Measurements from ENCODE around the gene AGBL4.
"Not testable (repeated sequence)": the region's sequence is repeated elsewhere in the genome, so short reads cannot be mapped to it uniquely, and the experiment has no call there.

The AGBL4 gene

GRCh38 chr1:48523558-48523957 lies 1500.2 kb downstream of the AGBL4 start:
- DNase-seq = no peak
- Histone ChIP-seq H3K18ac (ENCODE audit: low read depth in 1 of 2, low read length in 2 of 2) (no peak overlapping the region), H4K8ac (ENCODE audit: low read length) (no peak overlapping the region), H2BK5ac (ENCODE audit: low read depth, low read length, poor library complexity, severe bottlenecking) (no peak overlapping the region), H3K9me3 (ENCODE audit: control insufficient read depth, low read length) (no peaks in the 10 kb centered on the region), H2BK15ac (ENCODE audit: low read depth, poor library complexity, severe bottlenecking) (no peak overlapping the region), H3K4me3 (ENCODE audit: insufficient read depth in 1 of 2, low read depth in 1 of 2, low read length in 2 of 2) (no peak overlapping the region), H3K27ac (ENCODE audit: low read length, poor library complexity, severe bottlenecking) (no peak overlapping the region), H3K4me1 (ENCODE audit: control insufficient read depth, insufficient read depth, low read depth, low read length) (no peaks in the 10 kb centered on the region), H3K79me1 (replicated peaks; ENCODE audit: low read length, poor library complexity, severe bottlenecking) (no peaks in the 10 kb centered on the region), H3K9ac (ENCODE audit: low read length) (no peak overlapping the region), H3K36me3 (ENCODE audit: control insufficient read depth in 1 of 2, insufficient read depth in 2 of 2, low read depth in 1 of 2, low read length in 2 of 2) (no peaks in the 10 kb centered on the region), H2BK120ac (ENCODE audit: low read depth, low read length) (no peak overlapping the region), H2AK5ac (ENCODE audit: low read length, severe bottlenecking) (no peak overlapping the region), H3K27me3 (ENCODE audit: control insufficient read depth in 1 of 2, insufficient read depth in 1 of 2, low read length in 2 of 2) (peaks cover 0 to 14% of the 10 kb centered on the region in 2 experiments), H3K23ac (ENCODE audit: low read length in 2 of 2) (no peak overlapping the region), H3K4me2 (ENCODE audit: low read length, poor library complexity, severe bottlenecking) (no peak overlapping the region), H2AFZ (ENCODE audit: low read depth, low read length) (no peak overlapping the region), H3K14ac (ENCODE audit: low read length in 2 of 2) (no peak overlapping the region), H3K4ac (ENCODE audit: low read depth in 1 of 2, low read length in 2 of 2) (no peak overlapping the region), H2BK12ac (ENCODE audit: low read length in 2 of 2) (no peak overlapping the region), H4K91ac (ENCODE audit: low read length) (no peak overlapping the region)
- 69% methylated on average over 2 of the region's 3 CpGs for whole genome bisulfite sequencing

GRCh38 chr1:48519896-48520295 lies 1503.9 kb downstream of the AGBL4 start:
- H2BK5ac ChIP-seq (ENCODE audit: low read depth, low read length, poor library complexity, severe bottlenecking); H2BK120ac ChIP-seq (ENCODE audit: low read depth, low read length); H3K36me3 ChIP-seq (ENCODE audit: control insufficient read depth in 1 of 2, insufficient read depth in 2 of 2, low read depth in 1 of 2, low read length in 2 of 2); H4K8ac ChIP-seq (ENCODE audit: low read length); H3K27me3 ChIP-seq (ENCODE audit: control insufficient read depth in 1 of 2, insufficient read depth in 1 of 2, low read length in 2 of 2); H3K27ac ChIP-seq (ENCODE audit: low read length, poor library complexity, severe bottlenecking); H3K4me1 ChIP-seq (ENCODE audit: control insufficient read depth, insufficient read depth, low read depth, low read length); H4K91ac ChIP-seq (ENCODE audit: low read length); H3K23ac ChIP-seq (ENCODE audit: low read length in 2 of 2); H3K79me1 ChIP-seq (replicated peaks; ENCODE audit: low read length, poor library complexity, severe bottlenecking); H3K4me3 ChIP-seq (ENCODE audit: insufficient read depth in 1 of 2, low read depth in 1 of 2, low read length in 2 of 2); H3K9ac ChIP-seq (ENCODE audit: low read length); DNase-seq; H3K4me2 ChIP-seq (ENCODE audit: low read length, poor library complexity, severe bottlenecking); H3K9me3 ChIP-seq (ENCODE audit: control insufficient read depth, low read length); H3K14ac ChIP-seq (ENCODE audit: low read length in 2 of 2); H3K4ac ChIP-seq (ENCODE audit: low read depth in 1 of 2, low read length in 2 of 2); H2AK5ac ChIP-seq (ENCODE audit: low read length, severe bottlenecking); H3K18ac ChIP-seq (ENCODE audit: low read depth in 1 of 2, low read length in 2 of 2); H2AFZ ChIP-seq (ENCODE audit: low read depth, low read length); H2BK12ac ChIP-seq (ENCODE audit: low read length in 2 of 2); H2BK15ac ChIP-seq (ENCODE audit: low read depth, poor library complexity, severe bottlenecking): not testable (repeated sequence)
- WGBS = 81% methylated on average over 6 of the region's 6 CpGs

GRCh38 chr1:48506870-48507269 lies 1516.9 kb downstream of the AGBL4 start:
- no peak for DNase-seq
- no peak overlapping the region for H4K91ac ChIP-seq (ENCODE audit: low read length)
- no peaks in the 10 kb centered on the region for H3K4me1 ChIP-seq (ENCODE audit: control insufficient read depth, insufficient read depth, low read depth, low read length)
- no peak overlapping the region for H3K27ac ChIP-seq (ENCODE audit: low read length, poor library complexity, severe bottlenecking)
- H2AK5ac ChIP-seq (ENCODE audit: low read length, severe bottlenecking) = no peak overlapping the region
- no peaks in the 10 kb centered on the region for H3K36me3 ChIP-seq (ENCODE audit: control insufficient read depth in 1 of 2, insufficient read depth in 2 of 2, low read depth in 1 of 2, low read length in 2 of 2)
- no peak overlapping the region for H2AFZ ChIP-seq (ENCODE audit: low read depth, low read length)
- no peak overlapping the region for H3K4ac ChIP-seq (ENCODE audit: low read depth in 1 of 2, low read length in 2 of 2)
- H3K9me3 ChIP-seq (ENCODE audit: control insufficient read depth, low read length) = no peaks in the 10 kb centered on the region
- no peak overlapping the region for H3K23ac ChIP-seq (ENCODE audit: low read length in 2 of 2)
- no peak overlapping the region for H2BK12ac ChIP-seq (ENCODE audit: low read length in 2 of 2)
- H3K14ac ChIP-seq (ENCODE audit: low read length in 2 of 2) = no peak overlapping the region
- no peak overlapping the region for H2BK5ac ChIP-seq (ENCODE audit: low read depth, low read length, poor library complexity, severe bottlenecking)
- no peak overlapping the region for H3K18ac ChIP-seq (ENCODE audit: low read depth in 1 of 2, low read length in 2 of 2)
- no peak overlapping the region for H3K4me3 ChIP-seq (ENCODE audit: insufficient read depth in 1 of 2, low read depth in 1 of 2, low read length in 2 of 2)
- H3K4me2 ChIP-seq (ENCODE audit: low read length, poor library complexity, severe bottlenecking) = no peak overlapping the region
- no peak overlapping the region for H4K8ac ChIP-seq (ENCODE audit: low read length)
- no peak overlapping the region for H3K9ac ChIP-seq (ENCODE audit: low read length)
- 0% methylated on average over 1 of the region's 1 CpG for WGBS
- peaks cover 0 to 6% of the 10 kb centered on the region in 2 experiments for H3K27me3 ChIP-seq (ENCODE audit: control insufficient read depth in 1 of 2, insufficient read depth in 1 of 2, low read length in 2 of 2)
- no peaks in the 10 kb centered on the region for H3K79me1 ChIP-seq (replicated peaks; ENCODE audit: low read length, poor library complexity, severe bottlenecking)
- H2BK15ac ChIP-seq (ENCODE audit: low read depth, poor library complexity, severe bottlenecking) = no peak overlapping the region
- no peak overlapping the region for H2BK120ac ChIP-seq (ENCODE audit: low read depth, low read length)

GRCh38 chr1:48500541-48501450 lies 1523.0 kb downstream of the AGBL4 start:
- Histone ChIP-seq H2BK120ac (ENCODE audit: low read depth, low read length) (no peak overlapping the region), H2BK12ac (ENCODE audit: low read length in 2 of 2) (no peak overlapping the region), H2AK5ac (ENCODE audit: low read length, severe bottlenecking) (no peak overlapping the region), H3K27ac (ENCODE audit: low read length, poor library complexity, severe bottlenecking) (no peak overlapping the region), H3K27me3 (ENCODE audit: control insufficient read depth in 1 of 2, insufficient read depth in 1 of 2, low read length in 2 of 2) (no peaks in the 10 kb centered on the region), H3K4me1 (ENCODE audit: control insufficient read depth, insufficient read depth, low read depth, low read length) (peaks cover 4% of the 10 kb centered on the region), H3K4ac (ENCODE audit: low read depth in 1 of 2, low read length in 2 of 2) (no peak overlapping the region), H3K36me3 (ENCODE audit: control insufficient read depth in 1 of 2, insufficient read depth in 2 of 2, low read depth in 1 of 2, low read length in 2 of 2) (no peaks in the 10 kb centered on the region), H2AFZ (ENCODE audit: low read depth, low read length) (no peak overlapping the region), H4K91ac (ENCODE audit: low read length) (no peak overlapping the region), H4K8ac (ENCODE audit: low read length) (no peak overlapping the region), H3K9ac (ENCODE audit: low read length) (no peak overlapping the region), H3K79me1 (replicated peaks; ENCODE audit: low read length, poor library complexity, severe bottlenecking) (no peaks in the 10 kb centered on the region), H3K9me3 (ENCODE audit: control insufficient read depth, low read length) (no peaks in the 10 kb centered on the region), H3K14ac (ENCODE audit: low read length in 2 of 2) (no peak overlapping the region), H3K18ac (ENCODE audit: low read depth in 1 of 2, low read length in 2 of 2) (no peak overlapping the region), H3K23ac (ENCODE audit: low read length in 2 of 2) (no peak overlapping the region), H2BK5ac (ENCODE audit: low read depth, low read length, poor library complexity, severe bottlenecking) (no peak overlapping the region), H3K4me3 (ENCODE audit: insufficient read depth in 1 of 2, low read depth in 1 of 2, low read length in 2 of 2) (no peak overlapping the region), H3K4me2 (ENCODE audit: low read length, poor library complexity, severe bottlenecking) (no peak overlapping the region), H2BK15ac (ENCODE audit: low read depth, poor library complexity, severe bottlenecking) (no peak overlapping the region)
- DNase-seq = no peak
- WGBS = 50% methylated on average over 8 of the region's 12 CpGs

Measured in mesenchymal stem cell (in vitro differentiated cells and primary cell).